NB4 (cell line): ENCODE measurements around the gene NKD1.

ENCODE experiments used
- CTCF ChIP-seq: IDR thresholded peaks from one replicate; pipeline ENCODE4 v1.5.1; 2012; ENCODE audit warnings: low read depth, low read length
- POLR2A ChIP-seq: IDR thresholded peaks from 2 replicates; pipeline ENCODE4 v1.6.1; 2011; ENCODE audit warnings: mild to moderate bottlenecking; ENCODE audit not compliant: insufficient read length; ENCODE audit errors: extremely low read depth

- TF ChIP-seq POLR2A (no peak), CTCF (no peak)
Observed at GRCh38 chr16:50539053-50539695, 9.0 kb upstream of the NKD1 start.
